GM23248 (cell line): ENCODE measurements around the gene TNFAIP1. TPM values are rescaled to one million over a fixed set of nuclear protein-coding genes. Genes with fewer than 3 reads are reported as not detected.

Experiments
- DNase-seq: peaks from one replicate; pipeline ENCODE4 v3.0.0-alpha.2; 2015
- H2AFZ ChIP-seq: fragments of 200-600 bp; sonication (generic); 2 replicates; pipeline ENCODE4 v1.6.1; 2016; ENCODE audit warnings: antibody characterized with exemption
- H3F3A ChIP-seq: fragments of 200-600 bp; sonication (generic); 2 replicates; pipeline ENCODE4 v1.6.1; 2016; ENCODE audit warnings: mild to moderate bottlenecking, antibody characterized with exemption, mixed run types; ENCODE audit not compliant: insufficient read depth
- H3K27ac ChIP-seq: fragments of 200-600 bp; sonication (generic); 2 replicates; pipeline ENCODE4 v1.5.1; 2016; ENCODE audit warnings: mild to moderate bottlenecking
- H3K27me3 ChIP-seq: fragments of 200-600 bp; sonication (generic); replicated peaks from 2 replicates; pipeline ENCODE4 v1.6.1; 2016; ENCODE audit warnings: mild to moderate bottlenecking; ENCODE audit not compliant: insufficient read depth
- H3K36me3 ChIP-seq: fragments of 200-600 bp; sonication (generic); 2 replicates; pipeline ENCODE4 v1.6.1; 2016; ENCODE audit warnings: low read depth, mild to moderate bottlenecking
- H3K4me1 ChIP-seq: fragments of 200-600 bp; sonication (generic); 2 replicates; pipeline ENCODE4 v1.6.1; 2016; ENCODE audit warnings: mild to moderate bottlenecking; ENCODE audit not compliant: insufficient read depth
- H3K4me2 ChIP-seq: fragments of 200-600 bp; sonication (generic); one replicate; pipeline ENCODE4 v1.6.1; 2016; ENCODE audit warnings: mild to moderate bottlenecking; ENCODE audit not compliant: unreplicated experiment
- H3K4me3 ChIP-seq: fragments of 200-600 bp; sonication (generic); 2 replicates; pipeline ENCODE4 v1.5.1; 2016; ENCODE audit warnings: mild to moderate bottlenecking
- H3K79me2 ChIP-seq: fragments of 200-600 bp; sonication (generic); 2 replicates; pipeline ENCODE4 v1.6.1; 2016; ENCODE audit warnings: mild to moderate bottlenecking; ENCODE audit not compliant: insufficient read depth
- H3K9ac ChIP-seq: fragments of 200-600 bp; sonication (generic); 2 replicates; pipeline ENCODE4 v1.6.1; 2016; ENCODE audit warnings: mild to moderate bottlenecking
- H3K9me2 ChIP-seq: fragments of 200-600 bp; sonication (generic); 2 replicates; pipeline ENCODE4 v1.6.1; 2016; ENCODE audit warnings: mixed run types, mild to moderate bottlenecking, moderate library complexity; ENCODE audit not compliant: insufficient read depth
- H3K9me3 ChIP-seq: fragments of 200-600 bp; sonication (generic); one replicate; pipeline ENCODE4 v1.6.1; 2017; ENCODE audit warnings: low read depth
- H4K20me1 ChIP-seq: fragments of 200-600 bp; sonication (generic); 2 replicates; pipeline ENCODE4 v1.6.0; 2016; ENCODE audit not compliant: insufficient read depth
- EZH2 ChIP-seq: fragments of 200-600 bp; sonication (generic); IDR thresholded peaks from 2 replicates; pipeline ENCODE4 v1.6.1; 2018; ENCODE audit warnings: antibody characterized with exemption, mild to moderate bottlenecking; ENCODE audit not compliant: insufficient read depth, poor library complexity, severe bottlenecking
- EZH2phosphoT487 ChIP-seq: fragments of 200-600 bp; sonication (generic); IDR thresholded peaks from 2 replicates; pipeline ENCODE4 v1.6.1; 2018; ENCODE audit warnings: antibody characterized with exemption, moderate library complexity, mild to moderate bottlenecking, low read depth; ENCODE audit not compliant: insufficient read depth
- WGBS, 2 experiments: methylation state at CpG; one replicate each; pipeline ENCODE4 v1.1.6; 2015 to 2017; ENCODE audit warnings: low lambda C conversion rate in 2 of 2, low coverage in 1 of 2; ENCODE audit errors: missing lambda C conversion rate in 2 of 2; 5-methylcytosine and 5-hydroxymethylcytosine counted together
- in situ Hi-C: fragments of 300-500 bp; cut with MboI; formaldehyde crosslinking; loops from 2 replicates; pipeline ENCODE4 v1.15.0; 2020
- polyA plus RNA-seq: library from polyadenylated mRNA; unstranded; fragments of >200 nt; fragmentation: Nextera tagmentation; extraction: Ambion mirVana; gene quantifications from 2 replicates; pipeline ENCODE4 v1.2.1, GENCODE V29; 2016
- total RNA-seq: library from RNA; depleted of rRNA; stranded (reverse); fragments of >200 nt; shearing (Covaris generic); gene quantifications from 2 replicates; pipeline ENCODE4 v1.2.3, GENCODE V29; 2014

The TNFAIP1 gene
- total and polyA plus RNA-seq, 2 experiments from 2014 or later = 47.7 to 53.7 TPM

- Histone ChIP-seq H3K27ac (peak overlapping the region; percentile 73), H3K4me2 (no peak overlapping the region), H2AFZ (no peak overlapping the region), H3K36me3 (peaks cover 51% of the 10 kb centered on the region), H3K27me3 (no peaks in the 10 kb centered on the region), H3K4me3 (no peak overlapping the region), H3K4me1 (peaks cover 24% of the 10 kb centered on the region), H4K20me1 (no peaks in the 10 kb centered on the region), H3K9me3 (no peaks in the 10 kb centered on the region), H3F3A (peaks cover 60% of the 10 kb centered on the region), H3K9ac (peak overlapping the region; percentile 11; the same call in 1 of the 2 replicates), H3K79me2 (peaks cover 9% of the 10 kb centered on the region), H3K9me2 (no peaks in the 10 kb centered on the region)
- TF ChIP-seq EZH2 (no peak), EZH2phosphoT487 (no peak)
- no peak for DNase-seq
- WGBS, 2 experiments = 82 to 87% methylated on average over 12 to 13 of the region's 13 CpGs
- in situ Hi-C loops = no loop called here
These were observed 10.0 kb downstream of the TNFAIP1 start for GRCh38 chr17:28345419-28346198.

GRCh38 chr17:28346199-28346580 is 10.6 kb downstream of the TNFAIP1 start:
- DNase-seq = no peak
- Histone ChIP-seq H3K9me2 (no peaks in the 10 kb centered on the region), H3K4me2 (peak overlapping the region; percentile 19), H3K27me3 (no peaks in the 10 kb centered on the region), H3K27ac (peak overlapping the region; percentile 73), H3K9ac (peak overlapping the region; percentile 11; the same call in 1 of the 2 replicates), H3K9me3 (no peaks in the 10 kb centered on the region), H3F3A (peaks cover 60% of the 10 kb centered on the region), H3K4me1 (peaks cover 24% of the 10 kb centered on the region), H3K36me3 (peaks cover 50% of the 10 kb centered on the region), H3K79me2 (peaks cover 7% of the 10 kb centered on the region), H4K20me1 (no peaks in the 10 kb centered on the region), H3K4me3 (no peak overlapping the region), H2AFZ (no peak overlapping the region)
- TF ChIP-seq EZH2phosphoT487 (no peak), EZH2 (no peak)
- in situ Hi-C loops = no loop called here
- WGBS, 2 experiments = 94 to 98% methylated on average over 2 of the region's 2 CpGs

- WGBS, 2 experiments = 71 to 81% methylated on average over 7 of the region's 7 CpGs
- TF ChIP-seq EZH2phosphoT487 (no peak), EZH2 (no peak)
These were observed 11.2 kb downstream of the TNFAIP1 start for GRCh38 chr17:28346746-28347246.

GRCh38 chr17:28347261-28347891 is 11.8 kb downstream of the TNFAIP1 start:
- Histone ChIP-seq H3K9me3 (no peaks in the 10 kb centered on the region), H4K20me1 (no peaks in the 10 kb centered on the region), H3K79me2 (peaks cover 4% of the 10 kb centered on the region), H3K27me3 (no peaks in the 10 kb centered on the region), H3K4me3 (no peak overlapping the region), H3K4me1 (peaks cover 24% of the 10 kb centered on the region), H2AFZ (no peak overlapping the region), H3K9ac (peak overlapping the region; percentile 43; the same call in 1 of the 2 replicates), H3K27ac (peak overlapping the region; percentile 73), H3K9me2 (no peaks in the 10 kb centered on the region), H3K36me3 (peaks cover 47% of the 10 kb centered on the region), H3K4me2 (peak overlapping the region; percentile 19), H3F3A (peaks cover 60% of the 10 kb centered on the region)
- 60 to 61% methylated on average over 8 of the region's 8 CpGs for WGBS, 2 experiments
- DNase-seq = peak; percentile 95
- in situ Hi-C loops = no loop called here
- TF ChIP-seq EZH2 (no peak), EZH2phosphoT487 (no peak)

More at GRCh38 chr17:28346746-28347246, 11.2 kb downstream of the TNFAIP1 start:
- Histone ChIP-seq H3K36me3 (peaks cover 50% of the 10 kb centered on the region), H3K27ac (peak overlapping the region; percentile 73), H3K4me2 (peak overlapping the region; percentile 19), H3K9ac (peak overlapping the region; percentile 11; the same call in 1 of the 2 replicates), H3K4me3 (no peak overlapping the region), H3K27me3 (no peaks in the 10 kb centered on the region), H3K9me2 (no peaks in the 10 kb centered on the region), H3F3A (peaks cover 60% of the 10 kb centered on the region), H3K79me2 (peaks cover 4% of the 10 kb centered on the region), H3K4me1 (peaks cover 24% of the 10 kb centered on the region), H3K9me3 (no peaks in the 10 kb centered on the region), H4K20me1 (no peaks in the 10 kb centered on the region), H2AFZ (no peak overlapping the region)
- in situ Hi-C loops = no loop called here
- no peak for DNase-seq
